Liver (tissue), 3 donors: ENCODE data around the gene PARP15.

ENCODE experiments used
- MAX ChIP-seq: IDR thresholded peaks from 2 replicates; pipeline ENCODE4 v1.6.1; 2016; ENCODE audit warnings: antibody characterized with exemption
- SP1 ChIP-seq: IDR thresholded peaks from 2 replicates; pipeline ENCODE4 v1.6.1; 2018; ENCODE audit warnings: antibody characterized with exemption, mild to moderate bottlenecking
- TF ChIP-seq, protein P1 (sequence below): fragments of 150-350 bp; IDR thresholded peaks from 2 replicates; pipeline ENCODE4 v1.5.1; 2017; ENCODE audit warnings: improper control_type of control experiment, low read depth, low read length; ENCODE audit not compliant: missing input control
- donor health status: healthy.
- donor health status: healthy.

DNA sequence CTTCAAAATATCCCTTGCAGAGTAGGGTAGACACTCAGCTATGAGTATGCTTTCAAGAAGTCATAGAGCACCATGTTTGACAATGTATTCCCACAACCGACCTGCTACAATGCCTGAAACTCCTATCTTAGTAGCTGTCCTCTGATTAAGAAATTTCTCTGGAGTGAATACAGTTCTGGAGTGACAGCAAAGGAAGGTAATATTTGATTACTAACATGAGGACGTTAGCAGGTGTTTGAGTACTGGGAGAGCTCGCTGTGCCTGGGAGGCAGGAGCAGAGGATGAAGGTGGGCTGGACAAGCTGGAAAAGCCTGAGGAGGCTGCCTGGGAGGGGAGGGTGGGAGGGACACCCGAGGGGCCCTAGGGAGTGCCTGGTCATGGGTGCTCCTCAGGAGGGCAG, 42.9 kb downstream of the PARP15 start:
- TF ChIP-seq, protein P1, sequence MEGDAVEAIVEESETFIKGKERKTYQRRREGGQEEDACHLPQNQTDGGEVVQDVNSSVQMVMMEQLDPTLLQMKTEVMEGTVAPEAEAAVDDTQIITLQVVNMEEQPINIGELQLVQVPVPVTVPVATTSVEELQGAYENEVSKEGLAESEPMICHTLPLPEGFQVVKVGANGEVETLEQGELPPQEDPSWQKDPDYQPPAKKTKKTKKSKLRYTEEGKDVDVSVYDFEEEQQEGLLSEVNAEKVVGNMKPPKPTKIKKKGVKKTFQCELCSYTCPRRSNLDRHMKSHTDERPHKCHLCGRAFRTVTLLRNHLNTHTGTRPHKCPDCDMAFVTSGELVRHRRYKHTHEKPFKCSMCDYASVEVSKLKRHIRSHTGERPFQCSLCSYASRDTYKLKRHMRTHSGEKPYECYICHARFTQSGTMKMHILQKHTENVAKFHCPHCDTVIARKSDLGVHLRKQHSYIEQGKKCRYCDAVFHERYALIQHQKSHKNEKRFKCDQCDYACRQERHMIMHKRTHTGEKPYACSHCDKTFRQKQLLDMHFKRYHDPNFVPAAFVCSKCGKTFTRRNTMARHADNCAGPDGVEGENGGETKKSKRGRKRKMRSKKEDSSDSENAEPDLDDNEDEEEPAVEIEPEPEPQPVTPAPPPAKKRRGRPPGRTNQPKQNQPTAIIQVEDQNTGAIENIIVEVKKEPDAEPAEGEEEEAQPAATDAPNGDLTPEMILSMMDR: no peak
- TF ChIP-seq SP1: no peak
- TF ChIP-seq MAX: no peak
